Stimulated activated CD4-positive, alpha-beta T cell treated with anti-CD3 and anti-CD28 coated beads, Interleukin-1b, Interleukin-23, amount 100 ng/mL, for 48 hours (primary cell): ENCODE data around the gene TAF6.

Source experiments
- DNase-seq: peaks from one replicate; pipeline ENCODE4 v3.0.0-alpha.2; 2020

Gene TAF6

GRCh38 chr7:100064162-100064561 is 55.0 kb downstream of the TAF6 start:
- DNase-seq, result no peak

- no peak for DNase-seq
Measured at GRCh38 chr7:100063376-100063775, 55.8 kb downstream of the TAF6 start.

GRCh38 chr7:100061518-100062193 is 57.5 kb downstream of the TAF6 start:
- DNase-seq, result no peak

- DNase-seq, result no peak
Measured at GRCh38 chr7:100059251-100059739, 59.9 kb downstream of the TAF6 start.
